DOHH2 (cell line): Measurements from ENCODE around the gene DCTD.

Source experiments
- CTCF ChIP-seq: fragments of 200-600 bp; sonication (generic); IDR thresholded peaks from one replicate; pipeline ENCODE4 v1.5.1; 2014; ENCODE audit warnings: antibody characterized with exemption, mild to moderate bottlenecking, low read depth, low read length; ENCODE audit not compliant: poor library complexity, severe bottlenecking
- EZH2phosphoT487 ChIP-seq: fragments of 200-600 bp; sonication (generic); IDR thresholded peaks from 2 replicates; pipeline ENCODE4 v1.6.1; 2017; ENCODE audit warnings: borderline replicate concordance, mild to moderate bottlenecking, antibody characterized with exemption, low read length, moderate library complexity, mixed read lengths

DNA sequence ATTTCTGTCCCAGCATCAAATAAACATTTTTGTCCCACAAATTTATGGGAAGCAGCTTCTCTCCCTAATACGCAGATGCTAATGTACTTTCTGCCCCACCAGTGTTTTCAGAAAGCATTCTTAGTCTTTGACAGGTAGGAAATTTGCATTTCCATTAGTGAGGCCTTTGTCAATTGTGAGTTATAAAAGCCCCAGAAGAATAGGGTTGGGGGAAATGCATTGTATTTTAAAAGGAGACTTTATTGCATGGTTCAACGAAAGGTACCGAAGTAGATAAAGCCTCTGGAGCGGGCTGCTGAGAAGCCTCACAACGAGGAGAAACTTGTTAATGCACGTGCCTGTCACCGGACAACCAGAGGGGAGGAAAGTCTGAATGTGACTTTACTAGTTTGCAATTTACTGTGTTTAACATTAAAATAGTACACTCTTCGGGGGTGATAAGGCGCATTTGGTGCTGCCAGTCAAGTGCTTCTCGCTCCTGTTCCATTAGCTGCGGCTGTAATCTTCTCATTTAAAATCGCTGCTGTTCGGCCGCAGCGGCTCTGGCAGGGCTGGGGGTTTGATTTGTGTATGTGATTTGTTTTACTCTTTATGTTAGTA, 63.4 kb downstream of the DCTD start:
- TF ChIP-seq CTCF (no peak), EZH2phosphoT487 (no peak)
